Muscle of arm (tissue), 14 donors: Measurements from ENCODE around the gene EDDM3A. TPM values are rescaled to one million over a fixed set of nuclear protein-coding genes. Genes with fewer than 3 reads are reported as not detected.
"Not testable (repeated sequence)": the region's sequence is repeated elsewhere in the genome, so short reads cannot be mapped to it uniquely, and the experiment has no call there.

Experiments
- DNase-seq: peaks from one replicate; pipeline ENCODE4 v3.0.0-alpha.2; 2013
- long read RNA-seq, 11 donors: transcript quantifications; one replicate each; lab custom pipeline, GENCODE V29; 2026
- polyA plus RNA-seq, 12 donors: library from polyadenylated mRNA; unstranded; fragments of 120-200 nt; gene quantifications; one replicate each; pipeline ENCODE4 v1.2.1, GENCODE V29; 2013; ENCODE audit not compliant: insufficient read length in 12 of 12

The EDDM3A gene, protein sequence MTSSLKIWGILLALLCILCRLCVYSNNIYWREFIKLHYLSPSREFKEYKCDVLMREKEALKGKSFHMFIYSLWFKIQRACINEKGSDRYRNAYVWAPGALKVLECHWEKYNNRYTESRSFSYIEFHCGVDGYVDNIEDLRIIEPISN
- polyA plus RNA-seq: not detected
- long read RNA-seq, donor 1: 0 reads
- long read RNA-seq, donor 2: 0 reads
- long read RNA-seq, donor 3: 0 reads
- long read RNA-seq, donor 4: 0 reads
- long read RNA-seq, donor 5: 0 reads
- long read RNA-seq, donor 6: 0 reads
- long read RNA-seq, donor 7: 0 reads
- long read RNA-seq, donor 8: 0 reads
- long read RNA-seq, donor 9: 0 reads
- long read RNA-seq, donor 10: 0 reads
- long read RNA-seq, donor 11: 0 reads

GRCh38 chr14:20745571-20746358, at the start of gene EDDM3A:
EDDM3A (plus strand) TSS chr14:20745887; CDS start chr14:20747581, 1,694 bp downstream.
- no peak for DNase-seq

DNA sequence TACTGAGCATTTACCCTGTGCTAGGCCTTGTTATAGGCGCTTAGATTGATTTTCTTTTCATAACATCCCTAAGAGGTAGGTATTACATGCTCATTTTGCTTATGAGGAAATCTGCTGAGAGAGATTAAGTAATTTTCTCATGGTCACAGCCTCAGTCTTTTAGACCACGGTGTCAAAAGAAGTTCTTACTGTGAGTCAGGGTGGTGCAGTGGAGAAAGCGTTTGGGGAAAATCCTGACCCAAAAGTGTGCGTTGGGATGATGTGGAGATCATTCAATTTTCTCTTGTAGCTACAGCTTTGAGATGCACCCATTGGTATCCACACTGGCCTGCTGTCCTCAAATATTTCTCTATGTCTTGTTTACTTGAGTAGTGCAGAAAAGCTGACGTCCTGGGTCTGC, 48.9 kb upstream of the EDDM3A start:
- DNase-seq: no peak

DNA sequence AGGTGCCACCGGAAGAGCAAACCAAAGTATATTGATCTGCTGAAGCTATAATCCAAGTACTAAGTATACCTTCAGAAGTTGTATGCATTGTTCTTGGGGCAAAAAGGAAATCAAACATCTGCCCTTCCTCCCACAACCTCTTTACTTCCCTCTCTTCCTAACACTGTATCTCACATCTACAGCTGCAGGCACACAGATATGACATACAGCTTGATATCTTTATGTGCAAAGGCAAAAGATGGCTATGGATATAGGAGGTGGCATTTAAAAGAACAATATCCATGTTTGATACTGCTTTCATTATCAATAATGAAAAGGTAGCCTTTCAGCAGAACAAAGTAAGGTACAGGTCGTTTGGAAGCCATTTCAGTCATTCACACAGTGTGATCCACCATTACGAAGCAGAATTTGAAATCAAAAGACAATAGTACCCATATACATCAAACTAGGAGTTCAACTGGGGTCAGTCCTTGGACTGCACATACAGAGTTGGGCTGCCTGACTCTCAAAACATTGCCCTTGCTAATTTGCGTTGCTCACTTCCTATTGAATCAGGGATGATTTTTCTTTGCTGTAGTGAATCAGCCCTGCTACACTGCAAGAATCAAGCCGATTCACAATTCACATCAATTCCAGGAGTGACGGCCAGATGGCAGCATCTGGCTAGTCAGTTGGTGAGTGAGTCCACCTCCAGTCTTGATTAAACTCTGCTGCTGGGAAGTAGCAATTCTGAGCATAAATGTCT, 48.2 kb upstream of the EDDM3A start:
- peak; percentile 59 for DNase-seq

DNA sequence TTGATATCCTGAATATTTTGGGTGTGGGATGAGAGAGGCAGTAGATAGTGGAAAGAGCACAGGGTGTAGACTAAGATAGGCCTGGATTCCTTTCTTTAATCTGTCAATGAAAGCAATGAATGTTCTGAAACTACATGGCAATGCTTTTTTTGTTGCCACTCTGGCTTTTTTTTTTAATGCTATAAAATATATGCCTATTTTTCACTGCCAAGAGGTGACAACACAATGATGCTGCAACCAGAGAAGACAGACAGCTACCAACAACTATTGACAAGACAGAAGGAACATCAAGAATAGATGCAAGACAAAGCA, 47.7 kb upstream of the EDDM3A start:
- no peak for DNase-seq

- no peak for DNase-seq
These were observed 46.8 kb upstream of the EDDM3A start for GRCh38 chr14:20698934-20699333.

DNA sequence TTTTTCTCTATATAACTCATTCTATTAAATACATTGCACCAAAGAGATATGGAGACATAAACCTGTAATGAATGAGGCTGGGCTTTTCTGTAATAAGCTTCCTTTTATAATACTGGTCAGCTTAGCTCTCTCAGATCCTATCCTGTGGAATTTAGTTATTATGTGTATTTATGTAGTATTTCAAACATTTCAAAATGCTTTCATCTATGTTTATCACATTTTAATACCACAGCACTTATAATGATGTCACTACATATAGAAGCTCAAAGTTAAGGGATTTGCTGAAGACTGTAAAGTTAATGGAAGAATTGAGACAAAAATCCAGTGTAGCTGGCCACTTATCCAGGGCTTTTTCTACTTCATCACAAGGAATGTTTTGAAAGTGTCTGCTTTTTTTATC, 45.8 kb upstream of the EDDM3A start:
- no peak for DNase-seq

DNA sequence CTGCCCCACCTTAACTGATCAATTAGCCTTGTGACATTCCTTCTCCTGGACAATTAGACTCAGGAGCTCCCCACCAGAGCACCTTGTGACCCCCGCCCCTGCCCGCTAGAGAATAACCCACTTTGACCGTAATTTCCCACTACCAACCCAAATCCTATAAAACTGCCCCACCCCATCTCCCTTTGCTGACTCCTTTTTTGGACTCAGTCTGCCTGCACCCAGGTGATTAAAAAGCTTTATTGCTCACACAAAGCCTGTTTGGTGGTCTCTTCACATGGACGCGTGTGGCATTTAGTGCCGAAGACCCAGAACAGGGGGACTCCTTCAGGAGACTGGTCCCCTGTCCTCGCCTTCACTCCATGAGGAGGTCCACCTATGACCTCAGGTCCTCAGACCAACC, 44.7 kb upstream of the EDDM3A start:
- not testable (repeated sequence) for DNase-seq

GRCh38 chr14:20706657-20707355, 38.9 kb upstream of the EDDM3A start:
- DNase-seq: no peak

- no peak for DNase-seq
These were observed 38.1 kb upstream of the EDDM3A start for GRCh38 chr14:20707622-20708021.

GRCh38 chr14:20711261-20711660, 34.4 kb upstream of the EDDM3A start:
- no peak for DNase-seq

DNA sequence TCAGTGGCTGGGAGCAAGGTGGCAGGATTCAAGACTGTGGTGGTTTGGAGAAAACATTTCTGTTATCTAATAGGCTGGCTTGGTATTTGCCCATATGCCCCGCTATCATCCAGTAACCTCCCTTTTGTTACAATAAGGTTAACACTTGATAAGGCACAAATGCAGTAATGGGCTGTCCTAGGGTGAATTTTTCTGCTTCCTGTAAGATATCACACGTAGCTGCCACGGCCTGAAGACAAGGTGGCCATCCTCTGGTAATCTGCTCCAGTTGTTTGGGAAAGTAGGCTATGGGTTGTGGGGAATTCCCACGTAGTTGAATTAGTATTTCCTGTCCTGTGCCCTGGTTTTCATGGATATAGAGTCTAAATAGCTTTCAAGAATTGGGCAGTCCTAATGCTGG, 34.0 kb upstream of the EDDM3A start:
- no peak for DNase-seq

DNA sequence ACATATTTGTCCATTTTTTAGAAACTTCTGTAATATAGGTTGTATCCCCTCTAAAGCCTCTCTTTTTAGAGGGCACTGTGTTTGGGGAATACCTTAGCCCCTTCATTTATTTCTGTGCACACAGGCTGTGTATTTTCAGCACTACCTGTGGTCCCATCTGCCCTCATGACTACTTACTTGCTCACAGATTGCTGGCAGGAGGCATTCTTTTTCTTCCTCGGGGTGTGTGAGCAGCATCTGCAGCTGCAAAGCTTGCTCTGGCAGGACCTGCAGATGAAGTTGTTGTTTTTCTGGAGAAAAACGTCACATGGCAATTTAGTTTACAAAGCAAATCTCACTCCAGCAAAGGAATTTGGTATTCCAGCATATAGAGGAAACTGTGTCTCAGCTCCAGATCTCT, 32.8 kb upstream of the EDDM3A start:
- DNase-seq: no peak

DNA sequence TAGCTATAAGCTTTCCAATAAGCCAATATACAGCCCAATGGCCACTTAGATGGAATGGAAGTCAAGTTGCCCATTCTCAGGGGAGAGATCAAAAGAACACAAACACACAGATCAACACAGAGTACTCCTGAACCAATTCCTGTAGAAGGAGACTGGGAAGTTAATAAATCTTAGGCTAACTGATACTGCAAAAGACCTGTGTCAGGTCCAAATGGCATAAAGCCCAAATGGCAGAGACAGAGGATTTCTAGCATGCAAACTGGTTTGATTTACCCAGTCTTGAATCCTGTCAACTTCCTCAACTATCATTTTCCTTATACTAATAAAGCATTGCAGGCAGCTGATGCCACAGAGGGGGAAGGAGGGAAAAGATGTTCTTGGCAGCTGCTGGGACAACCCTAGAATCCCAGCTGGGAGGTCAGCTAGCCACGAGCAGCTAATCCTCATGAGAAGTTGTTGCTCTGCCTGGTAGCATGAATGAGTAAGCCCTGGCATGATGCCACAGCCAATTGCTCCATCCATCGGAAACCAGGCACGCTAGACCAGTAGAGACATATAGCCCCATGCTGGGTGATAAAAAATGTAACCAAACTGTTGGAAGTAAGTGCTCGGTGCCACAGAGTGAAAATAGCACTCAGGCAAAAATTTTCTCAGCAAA, 31.0 kb upstream of the EDDM3A start:
- DNase-seq: no peak

DNA sequence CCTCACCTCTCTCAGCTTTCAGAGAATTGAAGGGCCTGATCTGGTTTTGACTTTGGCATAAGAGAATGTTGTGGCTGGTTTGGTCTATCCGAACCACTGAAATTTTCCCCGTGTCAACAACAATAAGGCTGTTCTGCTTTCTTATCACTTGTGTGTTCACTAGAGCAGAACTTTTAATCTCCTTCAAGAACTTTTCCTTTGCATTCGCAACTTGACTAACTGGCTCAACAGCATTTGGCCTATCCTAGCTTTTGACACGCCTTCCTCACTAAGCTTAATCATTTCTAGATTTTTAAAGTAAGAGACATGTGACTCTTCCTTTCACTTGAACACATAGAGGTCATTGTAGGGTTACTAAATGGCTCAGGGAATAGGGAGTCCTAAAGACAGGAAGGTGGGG, 25.9 kb upstream of the EDDM3A start:
- DNase-seq: no peak

- DNase-seq: no peak
These were observed 24.9 kb upstream of the EDDM3A start for GRCh38 chr14:20720741-20721140.

DNA sequence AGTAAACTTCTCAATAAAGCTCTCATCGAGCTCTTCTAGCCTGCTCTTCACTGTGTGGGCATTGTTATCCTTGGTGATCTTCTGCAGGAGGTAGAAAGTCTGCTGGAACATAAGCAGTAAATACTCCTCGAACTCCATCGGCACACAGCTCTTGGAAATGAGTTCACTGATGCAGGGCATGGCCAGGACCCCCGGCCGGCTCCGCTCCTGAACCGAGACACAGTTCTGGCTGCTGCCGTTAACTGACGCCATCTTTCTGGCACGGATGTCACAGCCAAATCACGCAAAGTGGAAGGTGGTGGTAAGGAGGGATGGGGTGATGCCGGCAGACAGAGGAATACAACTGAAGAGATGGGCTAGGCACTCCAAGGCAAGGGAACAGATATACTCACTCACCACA, 23.7 kb upstream of the EDDM3A start:
- DNase-seq: no peak

DNA sequence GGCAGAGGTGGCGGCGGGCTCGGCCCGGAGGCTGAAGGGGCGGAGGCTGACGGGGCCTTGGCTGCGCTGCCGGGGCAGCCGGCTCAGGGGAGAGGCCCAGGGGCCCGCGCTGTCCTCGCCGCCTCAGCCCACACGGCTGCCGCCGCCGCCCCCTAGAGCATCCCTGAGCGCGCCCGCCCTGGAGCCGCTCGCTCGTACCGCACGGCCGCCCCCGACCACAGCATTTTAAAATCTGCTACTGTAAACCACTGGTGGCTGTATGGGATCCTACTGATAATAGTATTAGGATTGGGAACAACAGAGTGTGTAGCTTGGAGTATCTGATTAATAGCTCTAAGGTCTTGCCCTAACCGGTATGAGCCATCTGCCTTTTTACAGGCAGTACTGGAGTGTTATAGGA, 22.2 kb upstream of the EDDM3A start:
- DNase-seq: no peak

DNA sequence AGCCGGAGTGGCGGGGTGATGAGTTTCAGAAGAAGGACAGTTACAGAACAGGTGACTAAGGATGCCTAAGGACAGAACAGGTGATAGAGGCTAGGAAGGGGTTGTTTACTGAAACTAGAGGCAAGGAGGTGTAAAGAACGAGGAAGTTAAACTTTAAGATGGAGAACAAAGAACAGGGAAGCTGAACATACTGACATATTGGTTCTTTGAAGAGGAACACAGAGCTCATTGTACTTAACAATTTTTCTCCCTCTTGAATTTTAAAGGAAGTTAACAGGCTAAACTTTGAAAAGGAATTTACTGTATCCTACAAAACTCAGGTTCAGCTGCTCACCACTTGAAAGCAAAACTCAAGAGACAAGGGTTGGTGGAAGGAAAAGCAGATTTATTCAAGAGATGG, 19.6 kb upstream of the EDDM3A start:
- not testable (repeated sequence) for DNase-seq

DNA sequence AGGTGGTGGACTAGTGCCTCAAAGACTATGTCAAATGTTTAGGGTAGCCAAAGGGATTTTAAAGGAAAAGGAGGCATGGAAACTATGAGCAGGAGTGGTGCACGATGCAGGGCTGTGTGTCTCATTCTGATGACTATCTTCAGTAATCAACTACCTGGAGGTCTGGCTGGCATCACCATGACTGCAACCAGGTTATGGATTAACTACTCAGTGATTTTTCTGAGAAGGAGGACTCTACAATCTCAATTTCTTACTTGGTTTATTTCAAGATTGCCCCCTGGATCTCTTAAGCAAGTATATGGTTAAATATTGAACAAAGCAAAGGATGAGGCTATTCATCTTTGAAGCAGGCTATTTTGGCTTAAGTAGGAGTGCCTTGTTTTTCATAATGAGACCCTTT, 19.2 kb upstream of the EDDM3A start:
- no peak for DNase-seq

- DNase-seq: no peak
These were observed 14.8 kb upstream of the EDDM3A start for GRCh38 chr14:20730891-20731290.

DNA sequence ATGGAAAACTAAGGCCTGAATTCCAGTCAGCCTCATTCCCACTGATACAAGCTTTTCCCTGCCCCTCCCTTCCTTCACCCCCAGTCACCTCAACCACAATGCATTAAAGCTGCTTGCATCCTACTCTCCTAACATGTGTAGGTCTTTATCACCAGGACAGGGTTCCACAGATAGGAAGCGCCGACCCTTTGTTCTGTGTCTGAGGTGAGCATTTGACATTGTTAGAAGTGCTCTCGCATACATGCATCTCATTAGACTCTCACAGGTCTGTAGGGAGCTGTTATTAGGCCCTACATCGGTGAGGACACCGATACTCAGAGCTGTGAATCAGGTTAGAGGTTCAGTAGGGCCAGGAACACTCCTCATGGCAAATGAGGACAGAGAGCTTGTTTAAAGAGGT, 13.2 kb upstream of the EDDM3A start:
- no peak for DNase-seq
